ENCODE results near the gene CUEDC1.

CUEDC1 gene, protein sequence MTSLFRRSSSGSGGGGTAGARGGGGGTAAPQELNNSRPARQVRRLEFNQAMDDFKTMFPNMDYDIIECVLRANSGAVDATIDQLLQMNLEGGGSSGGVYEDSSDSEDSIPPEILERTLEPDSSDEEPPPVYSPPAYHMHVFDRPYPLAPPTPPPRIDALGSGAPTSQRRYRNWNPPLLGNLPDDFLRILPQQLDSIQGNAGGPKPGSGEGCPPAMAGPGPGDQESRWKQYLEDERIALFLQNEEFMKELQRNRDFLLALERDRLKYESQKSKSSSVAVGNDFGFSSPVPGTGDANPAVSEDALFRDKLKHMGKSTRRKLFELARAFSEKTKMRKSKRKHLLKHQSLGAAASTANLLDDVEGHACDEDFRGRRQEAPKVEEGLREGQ

DNA sequence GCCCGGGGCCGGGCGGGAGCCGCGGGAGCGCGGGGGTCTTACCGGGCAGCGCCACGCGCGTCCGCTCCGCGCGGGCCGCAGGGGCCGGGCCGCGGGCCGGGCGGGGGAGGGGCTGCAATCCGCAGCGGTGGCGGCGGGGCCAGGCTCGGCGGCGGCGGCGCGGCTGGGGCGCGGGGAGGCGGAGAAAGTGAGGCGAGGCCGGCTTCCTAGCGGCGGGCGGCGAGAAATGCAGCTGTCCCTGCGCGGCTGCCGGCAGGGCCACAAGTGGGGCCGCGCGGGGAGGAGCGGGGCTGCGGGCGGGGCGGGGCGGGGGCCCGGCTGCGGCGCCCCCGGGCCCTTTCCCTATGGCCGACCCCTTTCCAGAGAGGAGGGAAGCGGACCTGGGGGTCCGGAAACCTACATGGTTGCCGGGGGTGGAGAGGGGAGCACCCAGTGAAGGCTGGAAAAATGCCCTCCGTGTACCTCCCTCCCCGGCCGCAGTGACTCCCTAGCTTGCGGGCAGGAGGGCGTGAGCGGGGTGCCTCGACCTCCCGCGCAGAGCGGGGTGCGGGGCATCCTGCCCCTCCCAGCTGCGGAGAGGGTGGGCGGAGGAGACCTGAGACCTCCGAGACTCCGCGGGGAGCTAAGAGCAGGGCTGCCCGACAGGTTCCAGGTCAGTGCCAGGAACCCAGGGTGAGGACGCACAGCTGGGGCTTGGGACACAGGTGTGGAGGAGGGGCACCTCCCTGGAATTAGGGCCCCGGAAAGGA is at the start of gene CUEDC1:
CUEDC1 (minus strand) TSS at position 230 of the 749 bp plus-strand sequence. CDS start 69,848 bp downstream, outside the sequence.
- peak; percentile 66 for DNase-seq

DNA sequence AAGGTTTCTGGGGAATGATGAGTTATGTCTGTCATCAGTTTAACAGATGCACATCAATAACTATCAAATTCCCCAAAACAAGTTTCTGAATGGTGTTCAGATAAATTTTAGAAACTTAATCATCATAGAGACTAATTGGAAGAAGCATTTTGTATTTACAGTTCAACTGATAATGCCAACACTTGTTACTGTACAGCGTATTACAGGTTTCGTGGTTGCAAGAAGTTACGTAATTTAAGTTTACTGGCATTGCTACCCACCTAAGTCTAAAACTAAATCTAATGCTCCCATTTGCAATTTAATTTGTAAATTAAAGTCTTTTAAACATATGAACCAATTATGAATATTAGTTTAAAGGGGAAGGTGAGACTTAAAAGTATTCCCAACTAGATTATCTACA is 48.8 kb upstream of the CUEDC1 start:
- no peak for DNase-seq

DNA sequence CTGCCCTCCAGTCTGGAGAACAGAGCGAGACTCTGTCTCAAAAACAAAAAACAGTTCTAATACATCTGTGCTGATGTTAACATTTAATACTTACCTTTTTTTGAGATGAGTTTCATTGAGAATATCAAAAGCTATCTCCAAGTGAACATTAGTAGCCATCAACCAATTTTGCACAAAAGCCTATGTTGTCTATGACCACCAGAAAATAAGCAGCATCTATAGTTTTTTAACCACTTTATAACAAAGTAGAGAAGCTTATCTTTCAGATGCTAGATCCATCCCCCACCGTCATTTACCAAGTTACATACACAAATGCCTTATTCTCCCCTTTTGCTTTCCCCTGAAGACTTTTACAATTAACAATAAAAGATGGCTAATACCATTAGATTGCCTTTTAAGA is 47.8 kb upstream of the CUEDC1 start:
- DNase-seq, result no peak

DNA sequence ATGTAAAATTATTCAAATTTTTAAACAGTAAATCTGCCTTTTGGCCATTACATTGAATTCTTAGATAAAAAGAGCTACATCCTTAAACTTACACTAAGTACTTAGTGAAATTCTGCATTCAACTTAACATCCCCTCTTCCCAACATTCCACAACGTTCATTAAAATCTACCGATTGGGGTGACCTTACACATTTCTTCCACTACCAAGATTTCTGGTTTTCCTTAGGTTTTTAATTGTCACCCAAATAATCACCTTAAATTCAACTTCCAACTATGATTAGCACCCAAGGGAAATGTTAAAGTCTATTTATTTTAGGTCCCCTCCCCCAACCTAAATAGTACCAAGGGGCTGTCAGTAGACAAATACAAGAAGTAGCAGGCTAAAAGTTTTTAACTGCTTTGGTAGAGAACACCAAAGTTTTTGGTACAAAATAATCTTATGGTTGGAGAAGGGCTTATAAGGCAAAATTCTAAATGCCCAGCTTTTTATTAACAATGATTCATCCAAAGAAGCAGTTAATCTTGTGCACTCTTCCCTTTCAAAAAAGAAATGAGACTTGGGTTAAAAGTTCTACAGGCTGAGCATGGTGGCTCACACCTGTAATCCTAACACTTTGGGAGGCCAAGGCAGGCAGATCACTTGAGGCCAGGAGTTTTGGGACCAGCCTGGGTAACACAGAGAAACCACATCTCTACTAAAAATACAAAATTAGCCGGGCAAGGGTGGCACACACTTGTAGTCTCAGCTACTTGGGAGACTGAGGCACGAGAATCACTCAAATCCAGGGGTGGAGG is 47.1 kb upstream of the CUEDC1 start:
- DNase-seq, result no peak

DNA sequence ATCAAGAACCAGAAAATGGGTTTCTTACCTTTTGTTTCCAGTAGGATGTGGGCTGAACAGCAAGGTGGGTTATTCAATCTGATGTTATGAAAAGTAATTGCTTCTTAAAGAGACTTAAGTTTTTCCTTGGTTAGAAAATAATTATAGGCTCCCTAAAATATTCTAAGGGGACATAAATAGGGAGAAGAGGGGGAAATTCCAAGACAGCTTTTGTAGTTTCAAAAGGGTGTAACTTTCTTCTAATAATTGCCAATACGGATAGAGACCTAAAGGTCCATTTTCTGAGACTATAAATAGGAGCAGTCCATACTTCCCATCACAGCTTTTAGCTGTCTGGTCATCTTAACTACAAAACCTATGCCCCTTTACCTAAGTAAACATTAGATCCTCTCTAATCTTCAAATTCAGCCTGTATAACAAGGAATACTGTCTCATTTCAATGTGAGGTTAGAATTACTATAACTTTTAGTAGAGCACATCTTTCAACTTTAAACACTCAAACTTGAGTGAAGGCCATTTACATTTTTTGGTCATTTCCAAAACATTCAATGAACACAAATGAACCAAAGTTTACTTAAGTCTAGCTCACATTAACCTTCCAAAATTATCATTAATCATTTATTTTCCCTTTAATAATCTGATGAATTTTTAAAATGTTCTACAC is 46.4 kb upstream of the CUEDC1 start:
- no peak for DNase-seq

DNA sequence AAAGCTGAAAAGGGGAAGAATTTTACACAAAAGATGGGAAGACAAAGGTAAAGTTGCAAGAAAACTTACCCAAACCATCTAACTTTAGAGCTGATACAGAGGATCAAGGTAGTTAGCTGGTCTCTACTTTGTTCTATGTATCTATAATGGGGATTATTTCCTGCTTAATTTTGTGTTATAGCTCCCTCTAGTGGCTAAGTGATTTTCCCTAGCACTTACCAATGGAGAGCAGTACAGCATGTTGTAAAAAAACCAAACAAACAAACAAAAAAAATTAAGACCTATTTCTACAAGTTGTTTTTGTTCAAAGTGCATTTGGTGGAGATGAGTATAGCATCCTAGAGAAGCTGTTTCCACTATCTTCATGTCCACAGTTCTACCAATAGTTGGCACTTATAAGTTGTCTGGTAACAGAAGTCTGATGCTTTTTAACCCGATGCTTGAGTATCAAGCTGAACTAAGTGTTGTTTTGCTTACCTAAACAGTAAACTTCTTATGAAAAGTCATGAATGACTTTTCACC is 44.3 kb upstream of the CUEDC1 start:
- DNase-seq, result peak; percentile 87

DNA sequence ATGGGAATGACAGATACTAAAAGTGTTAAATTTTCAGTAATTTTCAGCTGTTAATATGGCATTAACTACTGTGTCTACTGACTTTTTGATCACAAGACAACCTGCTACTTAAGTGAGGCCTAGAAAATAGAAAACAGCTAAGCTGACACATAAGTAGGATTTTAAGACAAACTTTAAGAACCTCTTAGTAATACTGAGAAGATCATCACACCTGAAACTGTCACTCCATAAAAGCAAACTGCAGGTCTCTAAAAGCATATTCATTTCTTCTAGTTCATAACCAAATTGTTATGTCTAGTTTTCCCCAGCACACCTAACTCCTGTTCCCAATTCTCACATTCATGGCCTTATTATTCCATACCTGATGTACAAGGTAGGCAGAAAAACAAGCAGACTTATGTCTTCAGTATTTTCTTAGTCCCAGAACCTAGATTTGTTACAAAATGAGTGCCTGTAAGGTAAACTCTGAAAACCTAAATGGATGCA is 43.8 kb upstream of the CUEDC1 start:
- no peak for DNase-seq

DNA sequence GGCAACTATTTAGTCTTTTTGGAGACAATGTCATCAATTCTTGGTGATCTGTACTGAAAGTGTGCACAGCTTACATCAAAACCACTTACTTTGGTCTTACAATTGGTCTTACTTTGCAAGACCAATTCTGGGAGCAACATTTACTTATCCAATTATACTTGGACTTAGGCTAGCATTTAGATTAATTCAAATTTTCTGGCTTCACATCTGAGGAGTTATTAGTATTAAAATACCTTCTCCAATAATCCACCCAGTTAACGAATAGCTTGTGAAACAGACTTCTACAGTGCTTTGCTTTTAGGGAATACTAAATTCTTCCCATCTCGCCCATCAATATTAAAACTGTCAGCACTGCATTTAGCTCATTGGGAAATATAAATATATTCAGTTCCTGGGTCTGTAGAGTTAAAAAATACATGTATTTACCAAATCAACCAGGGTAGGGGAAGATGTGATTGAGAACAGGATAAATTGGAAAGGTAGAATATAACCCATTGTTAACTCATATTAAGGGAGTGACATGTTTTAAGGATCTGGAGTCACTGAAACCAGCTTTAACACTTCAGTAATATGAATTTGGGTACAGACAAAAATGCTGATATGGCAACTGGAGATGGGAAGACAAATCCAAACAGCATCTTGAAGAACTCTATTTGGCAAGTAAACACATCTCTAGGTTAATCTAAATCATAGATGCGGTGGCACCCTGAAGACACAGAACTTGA is 42.0 kb upstream of the CUEDC1 start:
- no peak for DNase-seq

DNA sequence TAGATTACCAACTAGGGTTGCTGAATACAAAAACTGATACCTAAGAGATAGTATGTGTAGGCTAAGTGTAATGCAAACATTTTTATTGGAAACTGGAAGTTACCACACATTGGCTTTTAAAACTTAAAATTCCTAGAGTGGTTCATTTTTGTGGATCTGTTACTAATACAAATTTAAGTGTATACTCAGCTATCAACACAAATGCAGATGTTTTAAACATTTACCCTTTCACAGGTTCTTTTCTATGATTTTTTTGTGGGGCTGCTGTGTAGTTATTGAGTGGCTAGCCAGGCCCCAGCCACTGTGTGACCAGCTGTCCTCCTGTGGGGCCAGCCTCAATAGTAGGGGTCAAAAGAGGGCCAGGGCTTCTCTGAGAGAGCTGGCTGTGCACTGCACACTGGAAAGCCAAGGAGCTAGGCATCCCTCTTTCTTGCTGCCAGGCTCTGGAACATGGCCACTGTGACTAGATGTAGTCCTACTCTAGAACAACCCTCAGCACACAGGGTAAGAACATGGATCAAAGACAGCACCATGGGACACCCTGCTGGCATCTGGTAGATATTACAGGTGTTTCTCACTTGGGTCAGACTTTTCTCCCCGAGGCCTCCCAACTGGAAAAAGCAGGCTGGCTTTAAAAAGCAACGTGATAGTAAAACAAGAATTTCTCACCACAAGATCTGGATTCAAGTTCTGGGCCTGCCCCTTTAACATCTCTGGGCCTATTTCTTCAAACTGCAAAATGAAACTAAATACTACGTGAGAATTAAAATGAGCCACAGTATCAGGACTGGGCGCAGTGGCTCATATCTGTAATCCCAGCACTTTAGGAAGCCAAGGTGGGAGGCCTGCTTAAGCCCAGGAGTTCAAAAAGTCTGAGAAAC is 40.1 kb upstream of the CUEDC1 start:
- peak; percentile 74 for DNase-seq

DNA sequence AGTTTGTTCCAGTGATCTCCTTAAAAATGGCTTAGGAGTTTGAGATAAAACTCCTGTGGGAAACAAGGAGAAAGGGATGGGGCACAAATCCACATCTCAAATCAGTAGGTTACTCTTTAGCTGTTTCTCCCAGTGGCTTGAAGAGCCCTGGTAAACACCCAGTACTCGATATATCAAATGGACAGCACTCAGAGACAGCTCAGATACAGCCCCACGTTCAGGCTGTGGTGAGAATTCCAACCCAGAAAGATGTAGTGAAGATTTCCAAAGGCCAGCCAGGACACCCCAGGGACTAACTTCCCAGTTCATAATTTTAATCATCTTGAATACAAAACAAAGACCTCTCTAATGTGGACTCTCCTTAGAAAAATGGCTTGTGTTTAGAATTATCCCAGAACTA is 39.2 kb upstream of the CUEDC1 start:
- no peak for DNase-seq

DNA sequence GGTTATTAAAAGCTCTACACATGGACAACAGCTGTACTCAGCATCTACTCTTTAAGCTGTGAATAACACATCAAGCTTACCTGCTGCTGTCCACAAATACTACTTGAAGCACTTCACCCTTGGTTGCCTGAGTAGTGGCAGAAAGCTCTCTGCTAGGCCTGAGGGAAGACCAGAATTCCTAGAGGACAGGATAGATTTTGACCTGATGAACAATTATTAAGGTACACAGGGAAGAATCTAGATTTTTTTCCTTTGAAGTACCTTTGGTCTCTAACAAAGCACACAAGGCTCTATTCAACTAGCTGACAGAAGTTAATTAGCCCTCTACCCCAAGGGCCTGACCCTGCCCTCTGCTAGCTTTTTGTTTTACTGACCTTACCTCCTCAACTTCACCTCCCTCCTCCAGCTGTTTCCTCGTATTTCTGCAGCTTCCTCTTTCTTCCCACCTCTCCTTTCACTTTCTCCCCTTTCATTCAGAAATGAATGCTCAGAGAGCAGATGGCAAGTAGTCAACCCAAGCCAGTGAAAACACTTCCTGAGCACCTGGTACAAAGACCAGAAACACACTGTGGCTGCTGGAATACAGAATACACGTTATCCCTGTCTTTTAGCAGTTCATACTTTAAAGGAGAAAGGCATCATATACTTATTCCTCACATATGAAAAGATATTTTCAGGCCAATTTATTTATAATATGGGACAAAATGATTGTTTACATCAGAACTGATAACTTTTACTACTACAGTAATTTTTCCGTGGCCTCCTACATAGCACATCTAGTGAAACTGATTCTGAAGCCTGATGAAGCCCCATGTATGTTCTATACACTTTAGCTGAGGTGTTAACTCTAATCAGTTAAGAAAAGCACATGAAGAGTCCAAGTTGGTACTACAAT is 38.5 kb upstream of the CUEDC1 start:
- DNase-seq, result no peak

DNA sequence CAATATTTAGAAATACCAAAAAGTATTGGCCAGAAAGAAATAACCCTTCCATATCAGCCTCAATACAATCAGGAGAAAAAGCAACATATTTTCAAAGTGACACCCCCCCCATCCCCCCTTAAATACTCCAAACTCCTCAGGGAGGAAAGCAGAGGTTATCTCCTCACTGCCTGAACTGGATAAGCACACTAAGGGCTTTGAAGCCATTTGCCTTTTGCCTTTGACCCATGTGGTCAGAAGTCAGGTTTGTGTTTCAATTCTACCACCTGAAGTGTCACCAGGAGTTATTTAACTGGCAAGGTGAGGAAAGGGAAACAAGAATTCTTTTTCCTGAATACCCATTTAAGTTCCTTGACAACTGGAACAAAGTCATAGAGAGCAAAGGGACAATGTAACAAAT is 36.3 kb upstream of the CUEDC1 start:
- no peak for DNase-seq

DNA sequence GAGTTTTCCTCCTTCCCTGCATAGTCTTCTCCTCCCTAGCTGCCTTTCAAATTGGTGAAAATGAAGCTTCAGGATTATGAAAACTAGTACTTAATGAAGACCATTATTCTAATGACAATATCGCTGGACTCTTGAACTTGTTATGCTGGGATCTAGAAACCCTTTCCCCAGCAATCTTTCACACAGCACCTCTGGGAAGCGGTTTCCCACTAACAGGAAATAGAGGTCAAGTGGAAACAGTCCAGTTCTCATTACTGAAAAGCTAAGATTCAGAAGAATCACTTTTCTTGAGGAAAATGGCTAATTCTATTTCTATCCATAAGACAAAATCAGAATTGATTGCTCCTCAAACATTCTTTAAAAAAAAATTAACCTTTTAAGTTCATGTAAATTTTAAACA is 34.8 kb upstream of the CUEDC1 start:
- no peak for DNase-seq

DNA sequence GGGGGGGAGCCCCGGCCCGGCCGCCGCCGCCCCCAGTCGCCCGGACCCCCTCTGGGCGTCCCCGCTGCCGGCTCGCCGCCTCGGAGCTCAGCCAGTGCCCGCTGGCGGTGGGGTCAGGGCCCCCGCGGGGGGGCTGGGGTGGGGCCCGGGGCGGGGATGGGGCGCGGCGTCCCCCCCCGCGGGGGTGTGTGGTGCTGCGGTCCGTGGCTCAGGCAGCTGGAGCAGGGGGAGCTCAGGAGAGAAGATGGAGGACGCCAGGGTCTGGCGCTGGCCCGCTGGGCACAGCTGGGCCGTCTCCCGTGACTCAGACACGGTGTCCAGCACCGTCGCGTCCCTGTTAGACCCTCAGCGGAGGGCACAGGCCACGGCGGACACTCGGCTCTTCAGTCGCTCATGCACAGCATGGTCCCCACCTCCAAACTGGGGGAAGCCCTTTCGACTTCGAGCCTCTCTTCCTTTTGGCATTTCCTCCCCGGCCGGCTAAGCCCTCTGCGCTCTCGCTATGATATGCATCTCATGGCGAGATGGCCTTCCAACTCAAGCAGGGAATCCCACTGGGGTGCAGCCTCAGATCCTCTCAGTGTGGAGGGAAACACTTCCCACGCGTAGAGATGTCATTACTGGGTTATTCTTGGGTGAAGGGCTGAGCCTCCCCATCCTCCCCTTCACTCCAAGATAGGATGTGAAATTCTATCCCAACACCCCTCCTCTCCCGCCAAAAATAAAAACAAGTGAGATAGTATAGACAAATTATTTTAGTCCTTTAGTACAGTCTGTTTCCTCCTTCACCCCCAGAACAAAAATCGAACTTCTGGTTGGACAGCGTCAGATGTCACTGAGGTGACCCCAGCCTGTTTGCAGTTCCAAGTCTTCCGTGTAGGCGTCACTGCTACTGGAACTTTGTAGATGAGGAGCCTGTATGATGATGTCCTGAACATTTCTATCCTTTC is 33.4 kb upstream of the CUEDC1 start:
- DNase-seq, result no peak

DNA sequence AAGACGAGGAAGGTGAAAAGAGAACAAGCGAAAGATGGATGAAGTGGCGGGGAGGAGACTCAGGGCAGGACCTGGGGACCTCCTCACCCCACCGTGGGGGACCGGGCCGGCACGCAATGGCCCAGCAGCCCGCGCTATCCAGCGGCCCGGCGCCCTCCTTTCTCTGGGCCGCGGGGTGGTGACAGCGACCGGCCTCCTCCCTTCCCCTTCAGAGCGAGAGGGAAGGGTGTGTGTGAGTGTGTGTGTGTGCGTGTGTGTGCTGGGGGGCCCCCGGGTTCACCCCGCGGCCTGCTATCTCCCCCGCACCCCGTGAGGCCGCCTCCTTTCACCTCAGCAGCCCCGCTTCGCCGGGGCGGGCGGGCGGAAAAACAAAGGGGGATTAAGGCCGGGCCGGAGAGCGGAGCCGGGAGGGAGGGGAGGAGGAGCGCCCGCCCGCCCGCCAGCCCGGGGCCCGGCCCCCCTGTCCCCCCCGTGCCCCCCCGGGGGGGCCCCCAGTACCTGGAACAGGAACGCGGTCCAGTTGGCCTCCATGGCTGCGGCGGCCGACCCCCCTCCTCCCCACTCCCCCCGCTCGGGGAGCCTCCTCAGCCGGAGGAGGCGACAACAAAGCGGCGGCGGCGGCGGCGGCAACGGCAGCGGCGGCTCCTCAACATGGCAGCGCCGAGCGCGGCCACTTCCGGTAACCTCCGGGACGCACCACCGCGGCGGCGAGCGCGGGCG is 32.5 kb upstream of the CUEDC1 start, which contains the start of gene VEZF1:
VEZF1 (minus strand) TSS at position 674 of the 720 bp plus-strand sequence; CDS start at position 531, 143 bp downstream.
- peak; percentile 82 for DNase-seq

DNA sequence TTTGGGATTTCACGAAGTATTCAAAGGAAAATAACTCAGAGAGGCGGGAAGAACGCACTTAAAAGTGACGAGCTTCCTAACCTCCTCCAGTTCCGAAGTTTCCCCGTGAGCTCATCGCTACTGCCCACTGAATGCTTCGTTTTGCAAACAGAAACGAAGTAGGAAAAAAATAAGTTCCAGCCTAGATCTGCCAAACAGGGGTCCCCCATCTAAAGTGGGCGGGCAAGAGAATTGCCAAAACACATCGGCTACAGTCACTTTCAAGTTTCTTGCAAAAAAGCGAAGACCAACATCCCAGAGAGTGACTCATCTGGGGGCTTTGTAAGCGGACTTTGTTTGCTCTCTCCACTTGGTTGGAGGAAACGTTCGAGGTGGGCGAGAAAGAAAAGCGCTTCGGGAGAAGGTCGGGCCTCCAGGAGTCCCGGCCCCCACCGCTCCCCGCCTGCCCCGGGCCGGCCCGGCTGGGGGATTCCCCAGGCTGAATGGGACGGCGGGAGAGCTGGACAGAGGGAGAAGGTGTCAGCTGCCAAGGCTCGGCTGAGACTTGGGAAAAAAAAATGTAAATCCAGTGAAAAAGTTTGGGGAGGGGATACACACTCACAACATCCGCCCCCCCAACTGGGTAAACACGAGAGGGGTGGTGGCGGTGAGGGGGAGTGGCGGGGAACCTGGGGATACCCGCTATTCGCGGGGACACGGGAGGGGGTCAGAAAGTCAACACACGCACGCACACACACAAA is 31.8 kb upstream of the CUEDC1 start:
- peak; percentile 38 for DNase-seq

DNA sequence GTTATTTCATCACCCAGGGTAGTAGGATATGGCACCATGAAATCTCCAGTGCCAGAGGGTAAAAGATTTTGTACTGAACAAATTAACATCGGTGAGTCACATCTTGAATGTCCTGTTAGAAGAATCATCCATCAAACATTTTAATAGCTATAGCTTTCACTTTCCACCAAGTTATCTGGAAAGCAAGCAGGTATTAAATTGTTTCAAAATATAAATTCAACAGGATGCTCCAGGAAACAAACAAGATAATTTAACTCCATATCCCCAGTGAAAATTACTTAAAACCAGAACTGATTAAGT is 30.4 kb upstream of the CUEDC1 start:
- DNase-seq, result no peak
